ENCODE results near the gene TMPRSS6.

The TMPRSS6 gene

DNA sequence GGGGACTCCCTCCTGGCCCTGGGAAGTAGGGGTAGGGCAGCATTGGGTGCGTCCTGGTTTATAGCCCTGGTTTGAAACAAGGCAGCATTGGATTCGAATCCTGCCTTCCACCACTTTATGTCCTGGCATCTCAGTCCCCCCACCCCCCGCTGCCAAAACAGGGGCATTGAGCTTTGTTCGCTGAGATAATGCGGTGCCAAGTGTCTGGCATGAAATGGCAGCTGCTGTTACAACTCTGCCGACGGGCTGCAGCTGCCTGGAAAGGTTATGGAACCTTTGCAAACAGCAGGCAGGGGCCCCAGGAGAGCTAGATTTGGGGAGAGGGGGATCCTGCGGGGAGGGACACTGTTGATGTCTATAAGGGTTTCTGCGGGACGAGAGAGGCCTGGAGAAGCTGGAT is 92.2 kb downstream of the TMPRSS6 start:
- in situ Hi-C loops (cut with MboI; ENCODE audit: low sequenced_read_pairs) = no loop called here

DNA sequence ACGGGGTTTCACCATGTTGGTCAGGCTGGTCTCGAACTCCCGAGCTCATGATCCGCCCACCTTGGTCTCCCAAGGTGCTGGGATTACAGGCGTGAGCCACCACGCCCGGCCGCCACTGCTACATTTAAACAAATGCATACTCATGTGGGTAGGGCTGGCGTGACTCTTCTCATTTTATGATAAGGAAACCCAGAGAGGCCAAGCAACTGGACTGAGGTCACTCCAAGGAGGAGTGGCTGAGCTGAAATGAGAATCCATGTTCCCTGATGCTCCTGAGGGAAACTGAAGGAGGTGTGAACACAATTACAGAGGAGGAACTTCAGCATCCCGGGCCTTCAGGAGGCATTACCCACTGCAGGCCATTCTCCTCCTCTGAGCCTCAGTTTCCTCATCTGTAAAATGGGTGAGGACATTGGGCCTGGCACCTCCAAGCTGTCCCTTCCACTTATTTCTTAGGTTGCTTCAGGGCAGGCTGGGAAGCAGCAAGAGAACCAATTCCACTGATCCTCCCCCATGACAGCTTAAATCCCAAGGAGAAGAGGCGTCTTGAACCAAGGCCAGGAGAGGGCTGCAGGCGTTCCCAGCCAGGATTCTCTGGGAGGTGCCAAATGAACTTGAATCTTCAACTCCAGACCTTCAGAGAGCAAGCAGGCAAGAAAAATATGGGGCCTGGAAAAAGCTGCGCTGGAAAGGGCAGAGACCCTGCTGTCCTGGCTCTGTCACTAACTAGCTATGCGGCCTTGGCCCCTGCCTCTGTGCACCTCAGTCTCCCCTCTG is 93.2 kb downstream of the TMPRSS6 start:
- in situ Hi-C loops (cut with MboI; ENCODE audit: low sequenced_read_pairs) = no loop called here

DNA sequence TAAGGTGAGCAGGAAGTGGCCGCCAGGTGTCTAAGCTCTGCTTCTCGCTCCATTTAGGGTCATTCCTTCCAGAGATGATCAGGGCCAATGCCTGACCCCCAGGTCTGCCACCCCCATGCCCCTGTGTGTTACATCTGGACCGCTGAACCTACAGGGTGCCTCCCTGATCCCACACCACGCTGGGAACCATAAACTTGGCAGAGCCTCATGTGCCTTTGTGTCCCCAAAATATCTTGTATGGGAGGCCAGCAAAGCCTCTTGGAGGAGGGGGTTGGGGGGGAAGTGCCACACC is 94.0 kb downstream of the TMPRSS6 start:
- in situ Hi-C loops (cut with MboI; ENCODE audit: low sequenced_read_pairs) = no loop called here

Measured in HL-60/S4 treated with phorbol 12-myristate 13-acetate at 8.2 ng/mL for 4 days and 3 days (cell line).